GM12891 (cell line): Measurements from ENCODE around the gene ZC3H18.

Experiments
- POLR2A ChIP-seq: IDR thresholded peaks from 2 replicates; pipeline ENCODE4 v1.6.1; 2011; ENCODE audit warnings: low read depth, low read length, control low read depth
- POLR2AphosphoS5 ChIP-seq: IDR thresholded peaks from 2 replicates; pipeline ENCODE4 v1.6.1; 2011; ENCODE audit warnings: low read depth, low read length, control low read depth
- POU2F2 ChIP-seq: IDR thresholded peaks from 2 replicates; pipeline ENCODE4 v1.6.1; 2011; ENCODE audit warnings: low read depth, mild to moderate bottlenecking, control low read depth, low read length, moderate library complexity
- TAF1 ChIP-seq: IDR thresholded peaks from 2 replicates; pipeline ENCODE4 v1.6.1; 2011; ENCODE audit warnings: low read depth, low read length, control low read depth

DNA sequence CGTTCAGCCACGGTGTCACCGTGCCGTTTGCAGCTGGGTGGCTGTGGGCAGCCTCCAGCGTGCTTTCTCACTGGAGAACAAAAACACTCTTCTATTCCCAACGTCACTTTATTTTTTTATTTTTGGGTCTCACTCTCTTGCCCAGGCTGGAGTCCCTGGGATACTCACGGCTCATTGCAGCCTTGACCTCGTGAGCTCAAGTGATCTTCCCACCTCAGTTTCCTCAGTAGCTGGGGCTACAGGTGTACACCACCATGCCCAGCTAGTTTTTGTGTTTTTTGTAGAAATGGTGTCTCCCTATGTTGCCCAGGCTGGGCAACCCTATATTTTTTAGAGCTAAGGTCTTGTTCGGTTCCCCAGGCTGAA lies 34.4 kb upstream of the ZC3H18 start:
- TF ChIP-seq POLR2A (no peak), POLR2AphosphoS5 (no peak), TAF1 (no peak), POU2F2 (no peak)
